Neural progenitor cell (in vitro differentiated cells): ENCODE results near the gene NHEJ1. TPM values are rescaled to one million over a fixed set of nuclear protein-coding genes. Genes with fewer than 3 reads are reported as not detected.

ENCODE experiments used
- DNase-seq: peaks from one replicate; pipeline ENCODE4 v3.0.0-alpha.2; 2016; ENCODE audit warnings: low spot score
- H2AFZ ChIP-seq: fragments of 200-600 bp; sonication (generic); replicated peaks from 2 replicates; pipeline ENCODE4 v1.6.1; 2016; ENCODE audit warnings: antibody characterized with exemption
- H3F3A ChIP-seq: fragments of 200-600 bp; sonication (generic); 2 replicates; pipeline ENCODE4 v1.6.1; 2016; ENCODE audit warnings: antibody characterized with exemption, low read depth
- H3K27ac ChIP-seq: fragments of 200-600 bp; sonication (generic); 2 replicates; pipeline ENCODE4 v1.5.1; 2016; ENCODE audit warnings: mild to moderate bottlenecking
- H3K27me3 ChIP-seq: fragments of 200-600 bp; sonication (generic); 2 replicates; pipeline ENCODE4 v1.6.1; 2016; ENCODE audit warnings: mild to moderate bottlenecking, moderate library complexity
- H3K36me3 ChIP-seq: fragments of 200-600 bp; sonication (generic); 2 replicates; pipeline ENCODE4 v1.5.1; 2016
- H3K4me1 ChIP-seq: fragments of 200-600 bp; sonication (generic); 2 replicates; pipeline ENCODE4 v1.6.1; 2016; ENCODE audit warnings: mixed run types
- H3K4me2 ChIP-seq: fragments of 200-600 bp; sonication (generic); 2 replicates; pipeline ENCODE4 v1.6.1; 2016
- H3K4me3 ChIP-seq: fragments of 200-600 bp; sonication (generic); 2 replicates; pipeline ENCODE4 v1.5.1; 2016
- H3K79me2 ChIP-seq: fragments of 200-600 bp; sonication (generic); 2 replicates; pipeline ENCODE4 v1.6.1; 2016; ENCODE audit warnings: low read depth
- H3K9ac ChIP-seq: fragments of 200-600 bp; sonication (generic); 2 replicates; pipeline ENCODE4 v1.6.1; 2016
- H3K9me3 ChIP-seq: fragments of 200-600 bp; sonication (generic); 2 replicates; pipeline ENCODE4 v1.5.1; 2016; ENCODE audit warnings: low read depth
- H4K20me1 ChIP-seq: fragments of 200-600 bp; sonication (generic); 2 replicates; pipeline ENCODE4 v1.6.1; 2016; ENCODE audit warnings: low read depth
- H3K27ac Mint-ChIP-seq: 3 replicates; pipeline ENCODE4 v1.8.0; 2021; ENCODE audit warnings: mixed read lengths
- H3K27me3 Mint-ChIP-seq: 2 replicates; pipeline ENCODE4 v1.8.0; 2022; ENCODE audit warnings: low read depth, mild to moderate bottlenecking, inconsistent platforms, moderate library complexity, mixed read lengths; ENCODE audit not compliant: insufficient read depth
- H3K36me3 Mint-ChIP-seq: 3 replicates; pipeline ENCODE4 v1.8.0; 2021; ENCODE audit warnings: mixed read lengths
- H3K4me1 Mint-ChIP-seq: 3 replicates; pipeline ENCODE4 v1.8.0; 2021; ENCODE audit warnings: mixed read lengths
- H3K4me3 Mint-ChIP-seq: 3 replicates; pipeline ENCODE4 v1.8.0; 2021; ENCODE audit warnings: mild to moderate bottlenecking, moderate library complexity, mixed read lengths
- H3K9me3 Mint-ChIP-seq: 3 replicates; pipeline ENCODE4 v1.8.0; 2020; ENCODE audit warnings: mixed read lengths
- EZH2 ChIP-seq: fragments of 200-600 bp; sonication (generic); IDR thresholded peaks from 2 replicates; pipeline ENCODE4 v1.6.1; 2017; ENCODE audit warnings: antibody characterized with exemption, mild to moderate bottlenecking, moderate library complexity
- EZH2phosphoT487 ChIP-seq: fragments of 200-600 bp; sonication (generic); IDR thresholded peaks from 2 replicates; pipeline ENCODE4 v1.6.1; 2017; ENCODE audit warnings: antibody characterized with exemption
- total RNA-seq: library from RNA; depleted of rRNA; stranded (reverse); fragments of >200 nt; gene quantifications from 2 replicates; pipeline ENCODE4 v1.2.3, GENCODE V29; 2015; ENCODE audit warnings: low replicate concordance
- TF ChIP-seq, protein P1 (sequence below): fragments of 200-600 bp; sonication (generic); IDR thresholded peaks from 2 replicates; pipeline ENCODE4 v1.5.1; 2017; ENCODE audit warnings: antibody characterized with exemption, mild to moderate bottlenecking

NHEJ1 gene
- total RNA-seq, 1 donor from 2014 or later = 25.5 TPM

GRCh38 chr2:219087361-219087760 is 73.3 kb downstream of the NHEJ1 start:
- Histone ChIP-seq H3K9ac (no peak overlapping the region), H3F3A (no peaks in the 10 kb centered on the region), H3K4me3 (no peak overlapping the region), H3K9me3 (no peaks in the 10 kb centered on the region), H3K4me1 (peaks cover 10% of the 10 kb centered on the region), H3K36me3 (no peaks in the 10 kb centered on the region), H2AFZ (no peak overlapping the region), H3K79me2 (no peaks in the 10 kb centered on the region), H3K27me3 (no peaks in the 10 kb centered on the region), H3K4me2 (no peak overlapping the region), H3K27ac (no peak overlapping the region), H4K20me1 (no peaks in the 10 kb centered on the region)
- H3K27ac Mint-ChIP-seq = no peak overlapping the region
- TF ChIP-seq, protein P1, sequence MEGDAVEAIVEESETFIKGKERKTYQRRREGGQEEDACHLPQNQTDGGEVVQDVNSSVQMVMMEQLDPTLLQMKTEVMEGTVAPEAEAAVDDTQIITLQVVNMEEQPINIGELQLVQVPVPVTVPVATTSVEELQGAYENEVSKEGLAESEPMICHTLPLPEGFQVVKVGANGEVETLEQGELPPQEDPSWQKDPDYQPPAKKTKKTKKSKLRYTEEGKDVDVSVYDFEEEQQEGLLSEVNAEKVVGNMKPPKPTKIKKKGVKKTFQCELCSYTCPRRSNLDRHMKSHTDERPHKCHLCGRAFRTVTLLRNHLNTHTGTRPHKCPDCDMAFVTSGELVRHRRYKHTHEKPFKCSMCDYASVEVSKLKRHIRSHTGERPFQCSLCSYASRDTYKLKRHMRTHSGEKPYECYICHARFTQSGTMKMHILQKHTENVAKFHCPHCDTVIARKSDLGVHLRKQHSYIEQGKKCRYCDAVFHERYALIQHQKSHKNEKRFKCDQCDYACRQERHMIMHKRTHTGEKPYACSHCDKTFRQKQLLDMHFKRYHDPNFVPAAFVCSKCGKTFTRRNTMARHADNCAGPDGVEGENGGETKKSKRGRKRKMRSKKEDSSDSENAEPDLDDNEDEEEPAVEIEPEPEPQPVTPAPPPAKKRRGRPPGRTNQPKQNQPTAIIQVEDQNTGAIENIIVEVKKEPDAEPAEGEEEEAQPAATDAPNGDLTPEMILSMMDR = no peak
- TF ChIP-seq EZH2phosphoT487 = no peak
- TF ChIP-seq EZH2 = no peak
- H3K4me3 Mint-ChIP-seq = no peak overlapping the region
- no peaks in the 10 kb centered on the region for H3K9me3 Mint-ChIP-seq
- peak; percentile 15 for DNase-seq
- H3K36me3 Mint-ChIP-seq = peaks cover 5% of the 10 kb centered on the region
- H3K4me1 Mint-ChIP-seq = peaks cover 16% of the 10 kb centered on the region
- H3K27me3 Mint-ChIP-seq = peaks cover 2% of the 10 kb centered on the region

GRCh38 chr2:219086196-219086595 is 74.4 kb downstream of the NHEJ1 start:
- no peak overlapping the region for H3K4me3 Mint-ChIP-seq
- peaks cover 16% of the 10 kb centered on the region for H3K4me1 Mint-ChIP-seq
- H3K27ac Mint-ChIP-seq = peak overlapping the region; percentile 38
- no peaks in the 10 kb centered on the region for H3K9me3 Mint-ChIP-seq
- H3K9me3 ChIP-seq = no peaks in the 10 kb centered on the region
- H4K20me1 ChIP-seq = no peaks in the 10 kb centered on the region
- no peak for DNase-seq
- H3K27me3 ChIP-seq = no peaks in the 10 kb centered on the region
- no peaks in the 10 kb centered on the region for H3K36me3 ChIP-seq
- H3K9ac ChIP-seq = no peak overlapping the region
- H3K27ac ChIP-seq = no peak overlapping the region
- H3F3A ChIP-seq = no peaks in the 10 kb centered on the region
- peaks cover 5% of the 10 kb centered on the region for H3K36me3 Mint-ChIP-seq
- no peak overlapping the region for H3K4me3 ChIP-seq
- no peak overlapping the region for H3K4me2 ChIP-seq
- H3K4me1 ChIP-seq = peaks cover 10% of the 10 kb centered on the region
- TF ChIP-seq, protein P1 = no peak
- TF ChIP-seq EZH2phosphoT487 = no peak
- no peak for TF ChIP-seq EZH2
- H3K79me2 ChIP-seq = no peaks in the 10 kb centered on the region
- no peak overlapping the region for H2AFZ ChIP-seq
- H3K27me3 Mint-ChIP-seq = peaks cover 2% of the 10 kb centered on the region

GRCh38 chr2:219084791-219085190 is 75.8 kb downstream of the NHEJ1 start:
- H3K9ac ChIP-seq = no peak overlapping the region
- H3K9me3 ChIP-seq = no peaks in the 10 kb centered on the region
- H3K4me3 Mint-ChIP-seq = no peak overlapping the region
- no peak overlapping the region for H3K4me2 ChIP-seq
- peaks cover 5% of the 10 kb centered on the region for H4K20me1 ChIP-seq
- no peaks in the 10 kb centered on the region for H3F3A ChIP-seq
- H3K27ac ChIP-seq = no peak overlapping the region
- H3K4me3 ChIP-seq = no peak overlapping the region
- TF ChIP-seq, protein P1 = no peak
- TF ChIP-seq EZH2 (no peak), EZH2phosphoT487 (no peak)
- no peak overlapping the region for H3K27ac Mint-ChIP-seq
- H3K79me2 ChIP-seq = no peaks in the 10 kb centered on the region
- no peaks in the 10 kb centered on the region for H3K27me3 ChIP-seq
- H3K36me3 Mint-ChIP-seq = peaks cover 2% of the 10 kb centered on the region
- peaks cover 10% of the 10 kb centered on the region for H3K4me1 ChIP-seq
- no peaks in the 10 kb centered on the region for H3K9me3 Mint-ChIP-seq
- H2AFZ ChIP-seq = no peak overlapping the region
- H3K4me1 Mint-ChIP-seq = peaks cover 16% of the 10 kb centered on the region
- peaks cover 2% of the 10 kb centered on the region for H3K27me3 Mint-ChIP-seq
- no peak for DNase-seq
- no peaks in the 10 kb centered on the region for H3K36me3 ChIP-seq
